GM21737 (cell line): ENCODE data around the gene ABCA3.
"Not testable (repeated sequence)": the region's sequence is repeated elsewhere in the genome, so short reads cannot be mapped to it uniquely, and the experiment has no call there.

Experiments
- ATAC-seq: cut with Tn5 transposase; IDR thresholded peaks from one replicate; pipeline ENCODE4 v1.9.1; 2021; ENCODE audit warnings: mild to moderate bottlenecking, moderate library complexity; ENCODE audit not compliant: unreplicated experiment

ABCA3 gene

DNA sequence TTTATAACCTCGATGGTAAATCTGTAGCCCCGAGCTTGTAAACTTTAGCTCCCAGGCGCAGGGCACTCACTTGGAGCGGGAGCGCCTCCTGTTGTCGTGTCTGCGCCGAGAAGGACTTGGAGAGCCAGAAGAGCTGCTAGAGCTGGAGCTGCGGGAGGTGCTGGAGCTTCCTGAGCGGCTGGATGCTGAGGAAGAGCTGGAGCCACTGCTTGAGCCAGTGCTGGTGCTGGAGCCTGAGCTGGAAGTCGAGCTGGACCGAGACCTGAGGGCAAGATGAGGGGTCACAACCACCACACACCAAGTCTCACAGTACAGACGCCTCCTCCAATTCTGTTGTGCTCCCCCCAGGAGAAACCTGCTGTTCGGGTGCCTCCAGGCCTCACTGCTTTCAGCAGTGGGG, 77.5 kb downstream of the ABCA3 start:
- ATAC-seq: not testable (repeated sequence)

DNA sequence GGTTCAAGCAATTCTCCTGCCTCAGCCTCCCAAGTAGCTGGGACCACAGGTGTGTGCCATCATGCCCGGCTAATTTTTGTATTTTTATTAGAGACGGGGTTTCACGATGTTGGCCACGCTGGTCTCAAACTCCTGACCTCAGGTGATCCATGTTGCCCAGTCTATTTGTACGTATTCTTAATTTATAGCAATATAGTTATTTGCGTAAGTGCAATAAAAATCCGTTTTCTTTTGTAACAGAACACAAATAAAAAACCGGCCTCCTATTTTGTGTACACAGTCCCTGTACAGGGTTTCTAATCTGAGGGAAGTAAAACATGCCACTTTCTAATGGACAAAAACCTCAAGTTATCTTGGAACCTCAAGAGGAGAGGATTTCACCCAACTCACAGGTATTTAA, 80.3 kb downstream of the ABCA3 start:
- ATAC-seq: no peak

DNA sequence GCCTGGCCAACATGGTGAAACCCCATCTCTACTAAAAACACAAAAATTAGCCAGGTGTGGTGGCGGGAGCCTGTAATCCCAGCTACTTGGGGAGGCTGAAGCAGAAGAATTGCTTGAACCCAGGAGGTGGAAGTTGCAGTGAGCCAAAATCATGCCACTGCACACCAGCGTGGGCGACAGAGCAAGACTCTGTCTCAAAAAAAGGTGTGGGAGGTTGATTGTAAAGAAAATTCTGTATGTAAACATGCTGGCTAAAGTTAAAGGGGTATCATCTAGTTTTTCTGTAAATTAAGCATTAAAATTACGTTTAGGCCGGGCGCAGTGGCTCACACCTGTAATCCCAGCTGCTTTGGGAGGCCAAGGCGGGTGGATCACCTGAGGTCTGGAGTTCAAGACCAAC, 82.0 kb downstream of the ABCA3 start:
- not testable (repeated sequence) for ATAC-seq

DNA sequence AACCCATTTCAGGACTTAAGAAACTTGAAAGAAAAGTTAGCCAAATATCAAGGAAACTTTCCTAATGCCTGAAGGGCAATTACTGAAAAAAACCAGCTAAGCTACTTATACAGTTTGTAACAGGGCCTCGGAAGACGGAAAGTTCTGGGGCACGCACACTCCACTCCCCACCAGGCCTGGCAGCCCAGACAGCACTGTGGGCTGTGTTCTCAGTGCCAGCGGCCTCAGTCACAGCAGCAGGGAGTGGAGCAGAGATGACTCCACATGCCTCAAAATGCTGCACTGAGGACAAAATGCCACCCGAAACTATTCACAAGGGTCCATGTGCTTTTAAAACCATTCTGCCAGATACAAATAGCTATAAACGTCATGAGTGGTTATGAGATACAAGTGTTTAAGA, 82.8 kb downstream of the ABCA3 start:
- ATAC-seq: no peak

DNA sequence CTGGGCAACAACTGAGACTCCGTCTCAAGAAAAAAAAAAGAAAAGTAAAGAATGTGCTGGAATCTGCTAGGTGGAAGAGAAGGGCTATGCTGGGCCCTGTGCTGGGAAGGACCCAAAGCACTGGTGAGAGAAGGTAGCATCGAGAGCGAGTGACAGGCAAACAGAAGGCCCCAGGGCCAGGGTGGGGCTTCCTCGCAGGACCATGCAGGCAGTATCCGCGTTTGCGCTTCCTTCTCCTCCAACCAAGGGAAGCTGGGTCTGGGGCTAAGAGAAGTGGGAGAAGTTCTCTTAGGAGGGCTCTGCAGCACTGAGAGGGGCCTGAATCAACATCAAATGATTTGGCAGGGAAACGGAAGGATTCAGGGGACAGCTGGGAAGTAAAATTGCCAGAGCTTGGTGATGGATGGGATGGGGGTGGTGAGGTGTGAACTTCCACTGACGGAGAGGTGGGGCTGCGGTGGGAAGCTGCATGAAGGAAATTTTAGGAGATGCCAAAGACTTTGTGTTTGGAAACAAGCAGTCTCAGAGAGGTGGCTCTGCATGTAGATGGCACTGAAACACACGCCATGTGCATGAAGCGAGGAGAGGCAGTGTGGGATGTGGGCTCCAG, 83.9 kb downstream of the ABCA3 start:
- no peak for ATAC-seq

DNA sequence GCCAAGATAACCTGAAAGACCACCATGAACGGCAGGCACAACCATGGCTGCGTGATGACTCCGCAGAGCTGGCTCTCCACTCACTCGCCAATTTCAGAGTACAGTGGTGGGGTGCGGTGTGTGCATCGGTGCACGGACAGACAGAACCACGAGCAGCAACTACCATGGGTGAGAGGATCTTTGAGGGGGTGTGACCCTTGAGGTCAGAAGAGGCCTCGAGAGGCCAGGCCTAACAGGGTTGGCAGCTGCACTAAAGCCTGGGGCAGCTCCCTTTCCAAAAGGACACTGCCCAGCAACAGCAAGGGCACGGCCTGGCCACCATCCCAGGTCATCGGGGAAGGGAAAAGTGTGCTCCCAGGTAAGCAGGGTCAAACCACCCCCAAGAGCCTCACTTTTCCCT, 87.2 kb downstream of the ABCA3 start:
- ATAC-seq: no peak

DNA sequence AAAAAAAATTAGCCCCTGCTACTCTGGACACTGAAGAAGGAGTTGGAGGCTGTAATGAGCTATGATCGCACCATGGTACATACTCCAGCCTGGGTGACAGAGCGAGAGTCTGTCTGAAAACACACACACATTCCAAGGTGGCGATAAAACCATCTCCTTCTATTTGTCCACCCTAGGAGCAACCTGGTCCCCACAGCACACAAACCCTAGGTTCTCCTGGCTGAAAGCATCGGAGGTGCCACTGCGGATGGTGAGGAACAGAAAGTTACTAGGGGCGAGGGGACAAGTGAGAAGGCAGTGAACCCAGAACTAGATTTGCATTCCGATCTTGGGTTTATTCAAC, 87.8 kb downstream of the ABCA3 start:
- ATAC-seq: no peak

DNA sequence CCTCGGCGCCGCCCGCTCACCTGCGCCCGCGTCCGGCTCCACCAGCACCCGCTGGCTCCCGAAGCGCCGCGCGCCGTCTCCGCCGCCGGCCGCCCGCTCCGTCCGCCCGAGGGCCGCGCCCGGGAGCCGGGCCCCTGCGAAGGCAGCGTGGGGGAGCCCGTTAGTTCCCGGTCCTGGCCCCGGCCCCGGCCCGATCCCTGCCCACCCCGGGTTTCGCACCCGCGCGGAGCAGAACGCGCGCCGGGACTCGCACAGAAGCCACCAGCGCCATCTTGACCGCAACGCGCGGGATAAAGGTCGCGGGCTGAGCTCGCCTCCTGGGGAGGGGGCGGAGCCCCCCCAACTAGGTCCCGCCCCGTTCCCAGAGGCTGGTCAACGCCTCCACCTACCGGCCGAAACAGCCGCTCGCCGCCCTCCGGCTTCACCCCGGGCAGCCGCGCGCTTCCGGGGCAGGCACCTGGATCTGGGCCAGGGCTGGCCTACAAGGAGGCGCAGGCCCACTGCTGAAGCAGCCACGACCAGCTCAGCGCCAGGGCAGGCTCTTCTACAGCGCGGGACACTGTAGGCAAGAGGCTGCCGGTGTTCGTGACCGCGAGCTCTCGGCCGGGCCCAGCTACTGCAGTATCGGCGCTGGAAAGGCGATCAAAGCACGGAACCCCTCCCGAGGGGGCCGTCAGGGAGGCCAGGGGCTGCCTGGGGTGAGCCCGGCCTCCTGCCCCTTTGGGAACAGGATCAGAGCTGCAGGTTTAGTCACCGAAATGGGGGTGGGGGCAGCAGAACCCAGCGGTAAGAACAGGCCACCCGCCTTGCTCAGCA, 89.0 kb downstream of the ABCA3 start, which contains the start of gene ECI1:
TSS of gene ECI1 (minus strand) at position 292 of the 816 bp plus-strand sequence. CDS start at position 271, 21 bp downstream.
- ATAC-seq: peak; percentile 90

DNA sequence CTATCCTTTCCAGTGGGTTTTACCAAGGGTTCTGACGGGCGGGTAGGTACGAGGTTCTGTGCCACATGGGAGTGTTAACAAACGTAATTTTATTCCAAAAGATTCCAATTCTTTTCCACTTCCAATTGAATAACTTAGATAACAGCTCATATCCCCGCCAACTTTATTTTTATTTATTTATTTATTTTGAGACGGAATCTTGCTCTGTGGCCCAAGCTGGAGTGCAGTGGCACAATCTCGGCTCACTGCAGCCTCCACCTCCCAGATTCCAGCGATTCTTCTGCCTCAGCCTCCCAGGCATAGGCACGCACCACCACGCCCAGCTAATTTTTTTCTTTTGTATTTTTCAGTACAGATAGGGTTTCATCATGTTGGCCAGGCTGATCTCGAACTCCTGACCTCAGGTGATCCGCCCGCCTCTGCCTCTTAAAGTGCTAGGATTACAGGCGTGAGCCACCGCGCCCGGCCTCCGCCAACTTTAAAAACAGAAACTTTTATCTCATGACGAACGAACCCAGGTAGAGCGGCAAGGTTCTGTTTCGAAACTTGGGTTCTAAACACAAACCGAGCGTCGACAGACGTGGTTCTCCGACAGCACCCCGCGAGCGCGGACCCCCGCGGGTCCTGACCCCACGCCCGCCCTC, 89.8 kb downstream of the ABCA3 start:
- ATAC-seq: no peak

DNA sequence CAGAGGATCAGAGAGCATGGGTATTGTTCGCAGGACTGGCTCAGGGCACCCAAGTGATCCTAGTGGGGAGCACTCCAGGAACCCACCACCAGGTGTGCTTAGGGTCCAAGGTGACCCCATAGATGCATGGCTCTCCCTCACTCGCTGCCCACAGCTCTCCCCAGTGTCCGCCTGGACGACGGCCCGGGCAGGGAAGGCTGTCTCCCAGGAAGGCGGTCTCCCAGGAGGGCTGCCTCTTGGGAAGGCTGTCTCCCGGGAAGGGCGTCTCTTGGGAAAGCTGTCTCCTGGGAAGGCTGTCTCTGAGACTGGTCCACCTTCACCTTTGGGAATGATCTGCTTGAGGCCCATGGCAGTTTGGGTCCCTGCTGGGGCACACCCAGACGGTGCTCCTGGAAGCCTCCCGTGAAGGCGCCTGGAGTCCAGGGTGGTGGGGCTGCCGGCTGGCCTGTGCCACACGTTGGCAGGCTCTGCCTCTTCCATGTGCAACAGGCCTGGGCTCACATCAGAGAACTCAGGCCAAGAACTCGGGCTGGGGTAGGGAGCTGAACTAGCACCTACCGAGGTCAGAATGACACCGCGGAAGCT, 94.1 kb downstream of the ABCA3 start:
- ATAC-seq: no peak

DNA sequence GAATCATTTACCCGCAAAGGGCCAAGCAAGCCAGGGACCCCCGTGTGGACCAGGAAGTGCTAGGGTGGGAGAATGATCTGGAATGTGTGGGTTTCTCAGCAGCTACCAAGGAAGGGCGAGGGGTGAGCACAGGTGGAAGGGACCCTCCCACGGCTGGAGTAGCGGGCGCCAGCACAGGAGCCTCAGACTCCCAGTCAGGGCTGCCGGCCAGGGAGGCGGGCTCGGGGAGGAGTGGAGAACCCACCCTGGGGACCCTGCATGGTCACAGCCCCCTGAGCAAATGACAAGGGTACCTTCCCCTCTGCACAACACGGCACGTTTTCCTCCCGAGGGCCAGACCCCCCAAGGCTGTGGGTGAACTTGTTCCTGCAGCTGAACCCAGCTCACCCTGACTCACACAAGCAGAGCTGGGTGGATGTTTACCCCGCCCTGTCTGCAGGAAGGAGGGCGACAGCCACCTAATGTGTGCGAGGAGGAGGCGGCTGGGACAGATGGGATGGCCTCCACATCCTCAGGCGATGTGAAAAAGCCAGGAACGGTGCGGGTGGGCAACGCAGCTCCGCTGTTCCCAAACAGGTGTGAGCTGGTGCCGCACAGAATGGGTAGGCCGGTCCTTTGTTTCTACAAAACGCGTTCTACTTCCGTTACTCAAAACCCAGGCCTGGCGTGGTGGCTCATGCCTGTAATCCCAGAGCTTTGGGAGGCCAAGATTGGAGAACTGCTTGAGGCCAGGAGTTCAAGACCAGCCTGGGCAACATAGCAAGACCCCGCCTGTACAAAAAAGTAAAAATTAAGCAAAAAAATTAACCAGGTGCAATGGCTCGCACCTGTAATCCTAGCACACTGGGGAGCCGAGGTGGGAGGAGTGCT, 95.4 kb downstream of the ABCA3 start:
- no peak for ATAC-seq

DNA sequence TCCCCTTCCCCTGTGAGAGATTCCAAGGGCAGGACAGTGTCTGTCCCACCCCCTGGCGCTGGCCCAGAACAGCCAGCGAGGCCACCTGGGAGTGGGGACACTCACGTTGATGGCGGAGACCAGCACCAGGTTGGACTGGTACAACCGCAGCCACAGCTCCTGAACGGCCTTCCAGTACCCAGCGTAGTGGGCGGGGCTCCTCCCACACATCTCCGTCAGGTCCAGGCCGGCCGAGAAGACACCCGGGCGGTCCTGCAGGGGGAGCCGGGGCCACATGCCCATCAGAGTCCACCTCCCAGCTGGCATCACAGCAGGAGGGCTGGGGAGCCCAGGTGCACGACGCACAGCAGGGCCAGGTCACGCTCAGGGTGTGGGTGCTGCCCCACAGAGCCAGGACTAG, 96.2 kb downstream of the ABCA3 start:
- no peak for ATAC-seq

DNA sequence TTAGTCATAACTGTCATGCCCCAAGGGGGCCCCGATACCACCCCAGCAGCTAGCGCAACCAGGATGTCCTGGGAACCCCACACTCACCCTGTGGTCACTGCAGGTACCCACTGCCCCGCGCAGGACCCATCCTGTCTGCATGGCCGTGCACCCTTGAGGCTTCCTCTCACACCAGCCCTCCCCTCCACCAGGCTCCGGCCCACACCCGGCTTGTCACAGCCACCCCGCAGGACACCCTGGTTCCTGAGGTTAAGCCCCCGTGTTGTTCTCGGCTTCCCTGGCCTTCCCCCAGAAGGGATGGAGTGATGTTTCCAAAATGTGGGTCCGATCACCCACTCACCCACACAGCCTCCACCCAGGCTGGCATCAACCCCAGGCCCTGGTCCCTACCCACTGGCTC, 96.7 kb downstream of the ABCA3 start:
- ATAC-seq: no peak

DNA sequence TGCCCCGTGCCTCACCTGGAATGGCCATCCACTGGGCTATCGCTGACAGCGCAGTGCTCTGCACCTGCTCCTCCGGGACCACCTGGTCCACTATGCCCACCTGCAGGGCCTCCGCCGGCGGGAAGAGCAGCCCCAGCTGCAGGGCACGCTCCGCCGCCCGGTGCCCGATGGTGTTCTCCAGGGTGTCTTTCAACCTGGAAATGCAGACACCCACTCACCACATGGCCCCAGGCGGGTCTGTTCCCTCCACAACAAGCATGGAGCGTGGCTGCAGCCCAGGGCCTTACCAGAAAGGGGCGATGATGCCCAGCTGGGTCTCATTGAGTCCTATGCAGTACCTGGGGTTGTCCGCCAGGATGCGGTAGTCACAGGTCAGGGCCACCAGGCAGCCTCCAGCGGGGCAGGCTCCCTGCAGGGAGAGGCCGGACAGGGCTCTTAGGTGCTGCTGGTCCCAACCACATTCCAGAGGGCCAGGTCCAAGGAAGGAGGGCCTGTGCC, 97.4 kb downstream of the ABCA3 start:
- no peak for ATAC-seq

DNA sequence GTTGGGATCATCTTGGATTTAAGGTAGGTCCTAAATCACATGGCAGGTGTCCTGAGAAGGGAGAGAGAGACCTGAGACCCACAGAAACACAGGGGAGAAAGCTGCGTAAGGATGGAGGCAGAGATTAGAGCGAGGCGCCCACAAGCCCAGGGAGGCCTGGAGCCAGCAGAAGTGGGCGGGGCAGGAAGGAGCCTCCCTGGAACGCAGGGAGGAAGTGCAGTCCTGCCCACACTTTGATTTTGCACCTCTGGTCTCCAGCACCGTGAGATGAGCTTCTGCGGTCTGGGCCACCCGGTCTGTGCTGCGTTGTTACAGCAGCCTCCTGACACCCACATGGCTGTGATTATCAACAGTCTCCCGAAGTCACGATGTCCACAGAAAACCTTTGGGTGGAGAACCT, 97.9 kb downstream of the ABCA3 start:
- ATAC-seq: no peak

DNA sequence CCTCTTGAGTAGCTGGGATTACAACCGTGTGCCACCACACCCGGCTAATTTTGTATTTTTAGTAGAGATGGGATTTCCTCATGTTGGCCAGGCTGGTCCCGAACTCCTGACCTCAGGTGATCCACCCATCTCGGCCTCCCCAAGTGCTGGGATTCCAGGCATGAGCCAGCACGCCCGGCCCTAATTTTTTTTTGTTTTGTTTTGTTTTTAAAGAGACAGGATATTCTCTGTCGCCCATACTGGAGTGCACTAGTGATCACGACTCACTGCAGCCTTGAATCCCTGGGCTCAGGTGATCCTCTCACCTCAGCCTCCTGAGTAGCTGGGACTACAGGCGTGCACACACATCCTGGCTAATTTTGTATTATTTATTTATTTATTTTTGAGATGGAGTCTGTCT, 100.2 kb downstream of the ABCA3 start:
- not testable (repeated sequence) for ATAC-seq

DNA sequence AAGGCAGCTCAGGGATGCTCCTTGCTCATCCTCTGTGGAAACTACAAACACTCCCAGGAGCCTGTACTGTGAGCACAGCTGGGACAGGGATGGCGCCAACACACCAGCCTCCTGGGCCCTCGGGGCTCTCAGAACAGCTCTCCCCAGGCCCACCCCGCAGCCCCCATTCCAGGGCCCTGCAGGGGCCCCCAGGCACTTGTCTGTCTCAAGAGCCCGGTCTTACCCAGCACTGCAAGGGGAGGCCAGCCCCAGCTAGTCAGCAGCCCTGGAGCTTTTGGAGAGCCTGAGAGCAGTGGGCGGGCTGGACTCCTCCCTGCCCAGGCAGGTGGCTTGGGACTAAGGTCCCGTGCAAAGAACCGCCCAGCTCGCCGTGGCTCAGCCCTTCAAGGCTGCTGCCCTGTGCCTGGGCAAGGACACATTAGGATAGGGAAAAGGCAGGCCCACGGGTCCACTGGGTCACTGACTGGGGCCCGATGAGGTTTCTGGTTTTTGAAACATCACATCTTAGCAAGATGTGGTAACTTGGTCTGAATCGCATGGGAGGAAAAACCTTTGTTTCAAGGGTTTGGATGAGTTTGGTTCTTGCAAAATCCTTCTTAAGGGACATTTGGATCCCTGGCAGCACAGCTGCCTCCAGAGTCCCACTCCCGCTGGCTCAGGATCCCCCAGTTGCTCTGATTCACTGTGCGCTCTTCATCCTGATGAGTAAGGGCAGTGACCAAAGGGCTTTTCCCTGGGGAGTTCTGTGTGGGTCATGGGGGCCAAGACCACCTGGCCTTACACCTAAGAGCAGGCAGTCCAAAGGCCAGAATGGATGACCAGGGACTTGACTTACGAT, 101.5 kb downstream of the ABCA3 start:
- no peak for ATAC-seq

DNA sequence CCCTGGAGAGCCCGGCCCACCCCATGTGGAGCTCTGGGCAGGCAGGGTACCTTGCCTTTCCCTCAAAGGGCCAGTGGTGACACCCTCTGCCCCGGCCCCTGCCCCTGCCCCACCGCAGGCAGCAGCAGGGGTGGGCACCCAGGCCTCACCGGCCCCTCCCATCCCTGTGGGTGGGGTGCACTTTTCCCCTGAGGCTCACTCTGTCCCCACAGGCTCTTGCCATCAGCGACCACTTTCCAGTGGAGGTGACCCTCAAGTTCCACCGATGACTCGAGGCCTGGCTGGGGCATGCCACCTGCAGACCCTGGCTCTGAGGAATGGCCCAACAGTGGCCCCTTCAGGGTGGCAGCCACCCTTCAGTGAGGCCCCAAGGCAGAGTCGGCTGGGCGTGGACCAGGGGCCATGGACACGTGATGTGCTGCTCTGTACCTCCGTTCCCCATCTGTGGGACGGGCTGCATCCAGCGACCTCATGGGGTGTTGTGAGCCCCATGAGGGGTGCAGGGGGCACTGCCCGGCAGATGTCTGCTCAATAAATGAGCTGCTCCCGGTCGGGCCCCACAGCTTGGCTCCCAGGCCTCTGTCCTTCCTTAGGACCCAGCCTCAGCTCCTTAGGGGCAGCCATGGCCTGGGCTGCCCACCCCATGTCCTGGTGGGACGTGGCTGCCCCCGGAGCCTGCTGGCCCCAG, 102.2 kb downstream of the ABCA3 start:
- no peak for ATAC-seq

DNA sequence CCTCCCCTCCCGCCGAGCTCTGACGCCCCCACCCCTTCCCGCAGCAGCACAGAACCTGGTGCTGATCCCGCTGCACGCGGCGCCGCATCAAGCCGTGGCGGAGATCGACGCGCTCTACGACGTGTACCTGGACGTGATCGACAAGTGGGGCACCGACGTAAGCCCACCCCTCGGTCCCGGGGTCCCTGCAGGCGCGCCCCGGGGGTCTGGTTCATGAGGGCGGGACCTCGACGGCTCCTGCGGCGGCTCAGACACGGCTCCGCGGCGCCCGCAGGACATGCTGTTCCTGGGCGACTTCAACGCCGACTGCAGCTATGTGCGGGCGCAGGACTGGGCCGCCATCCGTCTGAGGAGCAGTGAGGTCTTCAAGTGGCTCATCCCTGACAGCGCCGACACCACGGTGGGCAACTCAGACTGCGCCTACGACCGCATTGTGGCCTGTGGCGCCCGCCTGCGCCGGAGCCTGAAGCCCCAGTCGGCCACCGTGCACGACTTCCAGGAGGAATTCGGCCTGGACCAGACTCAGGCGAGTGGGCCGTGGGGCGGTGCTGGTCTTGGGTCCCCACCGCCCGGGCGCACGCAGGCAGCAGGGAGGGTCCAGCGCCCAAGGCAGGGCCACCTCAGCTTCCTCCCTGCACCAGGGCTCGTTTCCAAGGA, 102.9 kb downstream of the ABCA3 start:
- ATAC-seq: no peak
